NCI-H345 (cell line): ENCODE data around the gene BEST4.
"Not testable (repeated sequence)": the region's sequence is repeated elsewhere in the genome, so short reads cannot be mapped to it uniquely, and the experiment has no call there.

Source experiments
- DNase-seq: peaks from one replicate; lab custom pipeline; 2025; lab: John Stamatoyannopoulos, UW

Gene BEST4

DNA sequence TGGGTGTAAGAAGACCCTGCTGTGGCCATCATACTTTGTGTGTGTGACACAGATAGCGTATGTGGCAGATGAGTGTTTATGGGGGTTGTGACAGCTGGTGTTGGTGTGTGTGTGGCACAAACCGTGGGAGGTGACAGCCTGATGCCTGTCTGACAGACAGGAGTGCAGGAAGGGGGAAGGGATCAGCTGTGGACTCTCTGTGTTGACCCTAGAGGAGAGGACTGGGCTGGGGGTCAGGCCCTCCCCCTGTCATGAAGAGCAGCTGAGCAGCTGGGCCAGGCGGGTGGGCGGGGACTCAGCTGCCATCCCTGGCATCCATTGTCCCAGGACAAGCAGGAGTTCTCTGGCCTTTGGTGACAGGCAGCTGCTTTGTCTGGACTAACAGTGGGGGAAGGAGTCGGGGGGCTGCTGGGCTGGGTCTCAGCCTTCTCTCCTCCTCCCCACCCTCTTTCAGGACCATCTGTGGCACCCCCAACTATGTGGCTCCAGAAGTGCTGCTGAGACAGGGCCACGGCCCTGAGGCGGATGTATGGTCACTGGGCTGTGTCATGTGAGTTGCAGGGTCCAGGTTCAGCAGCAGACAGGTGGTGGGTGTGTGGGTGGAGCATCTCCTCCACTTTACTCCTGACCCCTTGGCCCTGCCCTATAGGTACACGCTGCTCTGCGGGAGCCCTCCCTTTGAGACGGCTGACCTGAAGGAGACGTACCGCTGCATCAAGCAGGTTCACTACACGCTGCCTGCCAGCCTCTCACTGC is 14.5 kb upstream of the BEST4 start:
- DNase-seq: no peak

DNA sequence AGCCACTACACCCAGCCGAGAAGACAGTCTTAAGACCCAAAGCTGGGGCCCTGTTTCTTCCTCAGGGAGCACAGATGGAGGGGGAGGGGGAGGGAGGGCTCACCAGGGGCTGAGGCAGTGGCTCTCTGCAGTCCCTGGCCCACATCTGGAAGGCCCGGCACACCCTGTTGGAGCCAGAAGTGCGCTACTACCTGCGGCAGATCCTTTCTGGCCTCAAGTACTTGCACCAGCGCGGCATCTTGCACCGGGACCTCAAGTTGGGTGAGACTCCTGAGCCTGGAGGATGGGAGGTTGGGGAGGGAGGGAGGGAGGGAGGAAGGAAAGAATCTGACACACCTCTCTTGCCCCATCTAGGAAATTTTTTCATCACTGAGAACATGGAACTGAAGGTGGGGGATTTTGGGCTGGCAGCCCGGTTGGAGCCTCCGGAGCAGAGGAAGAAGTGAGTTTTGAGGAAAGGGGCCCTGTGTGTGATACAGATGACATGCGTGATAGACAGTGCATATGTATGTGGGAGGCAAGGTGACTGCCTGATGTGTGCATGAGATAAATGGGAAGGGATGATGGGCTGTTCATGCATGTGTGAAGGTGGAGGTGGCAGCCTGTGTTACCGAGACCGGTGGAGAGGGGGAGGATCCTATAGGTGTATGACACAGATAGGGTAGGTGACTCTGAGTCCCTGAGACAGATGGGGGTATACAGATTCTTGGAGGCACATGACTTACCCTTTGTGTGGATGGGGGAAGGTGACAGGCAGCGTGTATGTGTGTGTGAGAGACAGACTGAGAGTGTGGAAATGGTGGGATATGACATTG is 13.7 kb upstream of the BEST4 start:
- DNase-seq: no peak

DNA sequence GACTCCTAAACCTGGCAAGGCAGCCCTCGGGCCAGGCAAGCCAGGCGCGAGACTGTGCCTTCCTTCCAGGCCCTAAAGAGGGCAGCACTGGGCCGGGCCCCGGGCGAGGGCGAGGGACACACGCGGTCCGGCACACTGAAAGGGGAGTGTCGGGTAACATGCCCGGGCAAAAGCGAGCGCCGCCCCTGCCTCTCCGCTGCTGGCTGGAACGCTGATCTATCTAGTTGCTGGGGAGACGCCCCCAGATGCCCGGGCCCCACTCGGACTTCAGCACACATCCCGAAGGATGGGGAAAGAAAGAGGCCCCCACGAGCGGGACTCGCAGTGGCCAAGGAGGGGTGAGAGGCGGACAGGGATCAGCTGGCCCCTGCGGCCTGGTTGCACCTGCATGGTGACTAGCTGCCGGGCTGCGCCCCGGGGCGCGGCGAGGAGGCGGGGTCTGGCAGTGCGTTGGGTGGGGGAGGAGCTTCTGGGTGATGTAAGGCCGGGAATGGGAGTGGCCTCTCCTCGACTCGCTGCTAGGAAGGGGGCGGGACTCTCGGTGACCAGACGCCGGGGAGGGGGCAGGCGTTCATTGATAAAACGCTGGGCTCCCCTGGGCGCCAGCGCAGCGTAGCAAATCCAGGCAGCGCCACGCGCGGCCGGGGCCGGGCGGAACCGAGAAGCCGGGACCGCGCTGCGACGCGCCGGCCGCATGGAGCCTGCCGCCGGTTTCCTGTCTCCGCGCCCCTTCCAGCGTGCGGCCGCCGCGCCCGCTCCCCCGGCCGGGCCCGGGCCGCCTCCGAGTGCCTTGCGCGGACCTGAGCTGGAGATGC is 12.0 kb upstream of the BEST4 start, which contains the start of gene PLK3:
Gene PLK3 (plus strand): TSS at position 608 of the 815 bp plus-strand sequence. CDS start 87 bp downstream, at position 695.
- DNase-seq: peak; percentile 98

DNA sequence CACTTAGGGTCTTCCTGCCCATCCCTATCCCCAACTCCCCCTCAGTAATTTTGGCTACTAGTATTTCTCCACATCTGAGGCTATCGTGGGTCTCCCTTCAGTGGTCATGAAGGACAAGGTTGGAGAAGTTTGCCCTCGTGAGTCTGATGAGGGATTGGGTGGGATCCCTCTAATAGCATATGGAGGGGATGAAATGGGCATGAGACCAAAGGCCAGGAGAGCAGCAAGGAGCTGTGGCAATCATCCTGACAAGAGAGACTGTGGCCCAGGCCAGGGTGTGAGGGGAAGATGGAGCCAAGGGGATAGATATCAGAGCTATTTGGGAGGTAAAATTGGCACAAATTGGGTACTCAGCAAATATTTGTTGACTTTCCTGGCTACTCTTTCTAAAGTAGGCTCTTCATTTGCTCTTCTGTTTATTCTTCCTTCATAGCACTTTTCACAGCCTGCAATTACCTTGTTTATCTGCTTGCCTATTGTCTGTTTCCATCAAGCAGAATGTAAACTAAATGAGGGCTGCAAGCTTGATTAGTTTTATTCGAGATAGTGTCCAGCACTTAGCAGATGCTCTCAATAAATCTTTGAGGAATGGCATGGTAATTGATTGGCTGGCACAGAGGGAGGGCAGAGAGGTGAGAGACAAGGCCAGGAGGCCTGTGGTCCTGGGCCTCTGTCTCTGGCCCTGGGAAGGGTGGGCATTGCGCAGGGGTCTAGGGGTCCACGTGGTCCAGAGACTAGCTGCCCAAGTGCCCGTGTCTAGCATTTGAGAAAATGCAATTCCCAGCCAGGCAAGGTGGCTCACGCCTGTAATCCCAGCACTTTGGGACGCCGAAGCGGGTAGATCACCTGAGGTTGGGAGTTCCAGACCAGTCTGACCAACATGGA is 10.8 kb upstream of the BEST4 start:
- DNase-seq: peak; percentile 39

DNA sequence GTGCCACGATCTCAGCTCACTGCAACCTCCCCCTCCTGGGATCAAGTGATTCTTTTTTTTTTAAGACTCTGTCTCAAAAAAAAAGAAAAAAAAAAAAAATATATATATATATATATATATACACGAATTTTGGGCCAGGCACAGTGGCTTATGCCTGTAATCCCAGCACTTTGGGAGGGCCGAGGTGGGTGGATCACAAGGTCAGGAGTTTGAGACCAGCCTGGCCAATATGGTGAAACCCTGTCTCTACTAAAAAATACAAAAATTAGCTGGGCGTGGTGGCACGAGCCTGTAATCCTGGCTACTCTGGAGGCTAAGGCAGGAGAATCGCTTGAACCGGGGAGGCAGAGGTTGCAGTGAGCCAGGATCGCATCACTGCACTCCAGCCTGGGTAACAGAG is 9.9 kb upstream of the BEST4 start:
- not testable (repeated sequence) for DNase-seq

DNA sequence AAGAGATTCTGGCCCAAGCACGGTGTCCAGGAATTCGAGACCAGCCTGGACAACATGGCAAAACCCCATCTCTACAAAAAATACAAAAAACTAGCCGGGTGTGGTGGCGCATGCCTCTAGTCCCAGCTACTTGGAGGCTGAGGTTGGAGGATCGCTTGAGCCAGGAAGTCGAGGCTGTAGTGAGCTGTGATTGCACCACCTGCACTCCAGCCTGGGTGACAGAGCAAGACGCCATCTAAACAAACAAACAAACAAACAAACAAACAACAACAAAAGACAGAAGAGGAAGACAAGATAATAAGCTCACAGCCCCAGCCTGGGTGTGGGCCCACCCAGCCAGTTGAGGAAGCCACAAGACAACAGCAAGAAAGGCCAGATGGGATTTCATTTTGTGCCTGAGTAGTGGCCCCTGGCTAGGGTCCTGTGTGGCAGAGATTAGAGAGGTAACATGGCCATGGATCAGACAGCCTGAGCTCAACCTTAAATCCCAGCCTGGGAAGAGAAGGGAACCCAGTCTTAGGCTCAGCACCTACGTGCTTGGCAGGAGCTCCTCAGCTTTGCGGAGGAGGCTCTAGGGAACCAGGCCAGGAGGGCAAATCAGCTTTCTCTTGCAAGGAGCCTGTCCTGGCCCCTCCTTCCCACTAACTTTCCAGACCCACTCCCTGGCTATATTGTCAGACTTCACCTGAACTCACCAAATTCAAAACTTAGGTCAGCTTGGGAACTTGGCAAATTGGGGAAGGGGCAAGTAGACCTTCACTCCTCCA is 4.9 kb upstream of the BEST4 start:
- no peak for DNase-seq

DNA sequence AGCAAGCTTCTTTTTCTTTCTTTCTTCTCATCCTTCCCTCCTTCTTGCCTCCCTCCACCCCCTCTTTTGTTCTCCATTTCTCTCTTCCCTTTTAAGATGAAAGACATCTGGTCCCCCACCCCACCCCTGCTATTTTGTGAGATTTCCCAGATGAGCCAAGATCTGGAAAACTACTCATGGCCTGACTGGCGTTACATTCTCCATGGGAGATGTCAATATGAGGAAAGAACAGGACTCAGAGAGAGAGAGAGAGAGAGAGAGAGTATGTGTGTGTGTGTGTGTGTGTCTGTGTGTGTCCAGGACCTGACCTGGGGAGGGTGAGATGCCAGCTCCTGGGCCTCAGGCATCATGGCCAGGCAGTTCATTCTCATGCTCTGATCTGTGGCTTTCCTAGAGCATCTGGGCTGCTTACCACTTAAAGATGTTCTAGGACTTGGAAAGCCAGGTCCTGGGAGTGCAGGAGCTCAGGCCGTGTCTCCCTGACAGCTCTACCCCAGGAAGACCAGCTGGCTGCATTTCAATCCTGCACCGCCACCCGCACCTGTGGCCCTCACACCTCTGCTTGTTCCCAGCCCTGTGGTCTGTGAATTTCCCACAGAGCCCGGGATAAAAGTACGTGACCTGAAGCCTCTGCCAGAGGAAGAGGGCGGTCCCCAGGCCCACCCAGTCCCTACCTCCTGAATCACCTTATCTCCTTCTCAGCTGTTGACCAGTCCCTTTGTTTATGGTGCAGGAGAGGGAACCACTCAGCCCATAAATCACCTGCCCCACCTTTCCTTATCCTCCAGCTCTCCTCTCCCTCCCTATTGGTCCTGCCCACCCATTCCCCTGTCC is 3.2 kb upstream of the BEST4 start:
- DNase-seq: no peak

DNA sequence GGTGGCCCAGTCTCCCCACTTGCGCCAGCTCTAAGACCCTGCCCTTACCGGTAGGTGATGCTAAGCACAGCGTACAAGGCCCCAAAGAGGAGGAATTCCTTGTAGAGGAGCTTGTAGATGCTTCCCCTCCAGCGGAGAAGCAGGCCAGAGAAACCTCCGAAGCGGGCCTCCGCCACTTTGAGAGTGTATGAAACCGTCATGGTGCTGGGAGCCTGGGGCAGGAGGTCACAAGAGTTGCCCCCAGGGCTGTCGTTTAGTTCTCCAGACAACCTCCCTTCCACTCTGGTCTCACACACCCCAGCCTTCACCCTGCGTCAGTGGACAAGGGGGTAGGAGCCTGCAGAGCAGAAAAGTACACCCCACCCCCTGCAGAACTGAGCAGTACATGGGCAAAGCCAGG is 464 bp downstream of the BEST4 start:
- no peak for DNase-seq

DNA sequence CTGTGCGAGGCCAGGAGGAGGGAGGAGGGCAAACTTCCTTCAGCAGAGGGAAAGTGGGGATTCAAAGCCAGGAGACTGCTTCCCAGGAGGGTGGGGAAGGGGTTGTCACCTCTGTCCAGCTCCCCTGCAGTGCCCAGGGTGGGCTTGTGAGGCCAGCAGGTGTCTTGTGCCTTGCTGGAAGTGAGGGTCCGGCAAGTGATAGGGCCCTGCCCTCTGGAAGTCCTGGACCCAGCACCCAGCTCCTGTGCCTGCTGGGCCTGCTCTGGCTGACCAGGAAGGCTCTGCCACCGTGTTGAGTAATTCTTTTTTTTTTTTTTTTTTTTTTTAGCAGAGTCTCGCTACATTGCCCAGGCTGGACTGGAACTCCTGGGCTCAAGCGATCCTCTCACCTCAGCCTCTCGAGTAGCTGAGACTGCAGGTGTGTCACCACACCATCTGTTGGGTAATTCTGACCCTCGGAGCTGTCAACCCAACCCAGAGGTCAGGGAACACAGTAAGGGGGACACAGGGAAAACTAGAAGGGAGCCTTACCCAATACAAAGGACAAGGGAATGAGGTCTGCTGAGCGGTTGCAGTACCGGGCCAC is 1.0 kb downstream of the BEST4 start:
- DNase-seq: no peak

DNA sequence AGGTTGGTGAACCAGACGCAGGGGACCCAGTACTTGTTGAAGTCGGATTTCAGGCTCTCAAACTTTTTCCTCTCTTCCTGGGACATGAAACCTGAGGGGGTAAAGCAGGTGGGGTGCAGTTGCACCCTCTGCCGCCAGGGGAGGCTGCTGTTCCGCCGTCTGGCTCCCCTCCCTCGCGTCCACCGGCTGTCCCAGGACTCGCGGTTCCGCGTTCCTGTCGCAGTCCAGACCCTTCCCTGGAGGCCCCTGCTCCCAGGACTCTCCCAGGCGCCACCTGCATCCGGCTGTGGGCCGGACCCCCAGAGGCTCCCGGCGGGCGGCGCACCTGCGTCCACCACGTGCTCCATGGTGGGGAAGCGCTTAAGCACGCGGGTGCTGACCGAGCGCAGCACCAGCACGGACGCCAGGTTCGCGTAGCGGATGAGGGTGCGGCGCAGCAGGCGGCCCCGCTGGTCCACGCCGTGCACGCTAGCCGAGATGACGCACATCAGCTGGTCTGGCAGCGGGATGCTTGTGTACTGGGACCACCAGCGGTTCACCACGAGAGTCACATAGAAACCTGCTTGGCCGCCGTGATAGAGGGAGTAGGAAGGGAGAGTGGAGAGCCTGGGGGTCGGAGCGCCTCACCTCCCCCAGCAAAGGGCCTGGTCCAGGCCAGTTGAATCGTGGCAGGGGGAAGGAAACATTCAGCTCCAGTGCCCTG is 1.7 kb downstream of the BEST4 start:
- no peak for DNase-seq

DNA sequence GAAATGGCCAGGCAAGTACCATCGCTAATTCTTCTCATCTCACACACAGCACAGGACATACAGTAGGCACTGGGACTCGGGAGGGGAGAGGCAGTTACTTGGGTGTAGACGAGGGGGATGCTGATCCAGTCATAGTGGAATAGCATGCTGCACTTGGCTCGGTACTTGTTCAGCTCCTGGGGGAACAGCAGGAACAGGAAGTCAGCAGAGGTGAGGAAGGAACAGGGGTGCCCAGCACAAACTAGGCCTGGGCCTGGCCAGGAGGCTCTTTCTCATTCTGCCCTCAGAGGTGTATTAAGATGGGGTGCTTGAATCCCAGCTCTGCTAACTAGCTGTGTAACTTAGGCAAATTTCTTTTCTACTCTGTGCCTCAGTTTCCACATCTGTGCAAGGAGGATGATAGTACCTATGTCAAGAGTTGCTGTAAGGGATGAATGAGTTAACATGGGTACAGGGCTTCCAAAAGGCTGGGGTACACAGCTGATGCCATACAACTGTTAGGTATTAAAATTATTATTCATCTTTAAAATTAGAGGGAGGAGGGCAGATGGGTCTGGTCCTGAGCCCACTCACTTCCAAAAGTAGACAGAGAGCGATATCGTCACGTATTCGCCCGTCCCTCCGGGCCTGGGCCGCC is 2.4 kb downstream of the BEST4 start:
- no peak for DNase-seq

DNA sequence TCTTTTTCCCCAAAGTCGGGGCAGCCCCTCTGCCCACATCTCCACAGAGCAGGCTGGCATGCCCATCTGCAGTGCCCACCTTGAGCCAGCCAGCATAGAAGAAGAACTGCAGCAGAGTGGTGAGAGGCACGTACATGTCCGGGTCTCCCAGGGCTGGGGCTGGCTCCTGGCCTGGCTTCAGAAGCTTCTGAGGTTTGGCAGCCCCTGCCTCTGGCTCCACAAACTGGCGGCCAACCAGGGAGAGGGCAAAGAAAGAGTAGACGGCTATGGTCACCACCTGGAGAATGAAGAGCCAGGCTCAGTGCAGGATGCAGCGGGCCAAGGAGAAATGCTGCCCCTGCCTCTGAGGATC is 3.0 kb downstream of the BEST4 start:
- DNase-seq: no peak

DNA sequence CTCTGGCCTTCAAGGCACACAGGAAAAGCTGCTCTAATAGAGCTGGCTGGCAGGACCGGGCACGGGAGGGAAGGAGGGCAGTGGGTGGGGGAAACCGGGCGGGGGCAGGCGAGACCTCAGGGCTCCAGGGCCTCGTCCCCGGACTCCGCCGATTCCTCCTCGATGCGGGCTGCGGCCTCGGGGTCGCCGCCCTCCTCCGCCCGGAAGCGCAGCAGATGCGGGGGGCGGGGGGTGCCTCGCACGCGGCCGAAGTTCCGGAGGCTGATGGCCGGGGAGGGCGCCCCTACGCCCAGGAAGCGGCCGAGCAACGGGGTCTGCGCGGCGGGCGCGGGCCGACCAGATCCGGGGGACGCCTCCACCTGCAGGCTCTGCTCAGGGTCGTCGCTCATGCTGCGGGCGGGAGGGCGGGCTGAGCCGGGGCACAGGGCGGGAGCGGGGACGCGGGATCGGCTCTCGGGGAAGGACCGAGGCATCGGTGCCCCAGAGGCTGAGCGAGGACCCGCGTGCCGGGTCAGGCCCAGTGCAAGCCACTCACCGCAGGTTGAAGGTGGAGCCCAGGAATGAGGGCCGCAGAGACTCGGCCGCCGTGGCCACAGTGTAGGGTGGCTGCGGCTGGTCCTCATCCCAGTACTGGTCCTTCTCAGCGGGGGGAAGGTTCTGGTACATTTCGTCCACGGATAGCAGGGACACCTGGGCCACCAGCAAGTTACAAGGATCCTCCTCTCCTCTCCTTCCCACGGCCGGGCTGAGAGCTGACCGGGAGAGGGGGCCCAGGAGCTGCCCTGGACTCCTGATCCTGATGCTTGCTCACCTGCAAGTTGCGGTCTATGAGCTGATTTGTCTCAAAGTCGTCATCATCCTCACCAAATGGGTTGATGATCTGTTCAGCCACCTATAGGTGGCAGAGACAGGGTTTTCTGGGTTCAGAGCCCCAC is 3.6 kb downstream of the BEST4 start:
- no peak for DNase-seq

DNA sequence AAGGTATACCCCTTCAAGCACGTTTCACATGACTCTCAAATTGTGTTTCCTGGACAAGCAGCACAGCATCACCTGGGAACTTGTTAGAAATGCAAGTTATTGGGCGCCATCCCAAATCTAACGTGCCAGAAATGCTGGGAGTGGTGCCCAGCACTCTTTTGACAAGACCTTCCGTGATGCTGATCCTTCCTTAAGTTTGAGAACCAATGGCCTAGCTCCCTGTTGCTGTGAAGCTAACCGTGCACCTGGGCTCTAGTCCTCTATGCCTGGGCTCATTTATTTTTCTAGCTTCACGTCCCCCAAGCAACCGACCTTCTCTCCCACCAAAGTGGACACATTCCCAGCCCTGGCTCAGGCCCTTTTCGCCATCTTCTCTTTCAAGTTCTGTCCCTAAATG is 4.3 kb downstream of the BEST4 start:
- DNase-seq: no peak

DNA sequence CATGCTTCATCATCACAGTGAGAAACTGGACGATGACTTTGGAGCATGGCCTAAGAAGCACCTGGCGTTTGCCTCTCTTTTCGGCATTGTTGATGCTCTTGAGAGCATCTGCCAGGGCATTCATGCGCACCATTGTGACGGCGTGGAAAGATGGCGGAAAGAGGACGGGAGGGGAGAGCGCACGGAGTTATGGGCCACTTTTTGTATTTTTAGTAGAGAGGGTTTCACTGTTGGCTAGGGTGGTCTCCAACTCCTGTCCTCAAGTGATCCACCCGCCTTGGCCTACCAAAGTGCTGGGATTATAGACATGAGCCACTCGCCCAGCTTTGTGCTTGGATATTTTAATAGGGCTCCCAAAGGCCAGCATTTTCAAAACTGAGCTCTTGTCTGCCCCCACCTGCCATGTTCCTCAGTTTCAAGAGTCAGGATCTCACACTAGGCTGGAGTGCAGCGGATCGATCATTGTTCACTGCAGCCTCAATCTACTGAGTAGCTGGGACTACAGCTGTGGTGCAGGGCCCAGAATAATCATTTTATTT is 7.3 kb downstream of the BEST4 start:
- no peak for DNase-seq

DNA sequence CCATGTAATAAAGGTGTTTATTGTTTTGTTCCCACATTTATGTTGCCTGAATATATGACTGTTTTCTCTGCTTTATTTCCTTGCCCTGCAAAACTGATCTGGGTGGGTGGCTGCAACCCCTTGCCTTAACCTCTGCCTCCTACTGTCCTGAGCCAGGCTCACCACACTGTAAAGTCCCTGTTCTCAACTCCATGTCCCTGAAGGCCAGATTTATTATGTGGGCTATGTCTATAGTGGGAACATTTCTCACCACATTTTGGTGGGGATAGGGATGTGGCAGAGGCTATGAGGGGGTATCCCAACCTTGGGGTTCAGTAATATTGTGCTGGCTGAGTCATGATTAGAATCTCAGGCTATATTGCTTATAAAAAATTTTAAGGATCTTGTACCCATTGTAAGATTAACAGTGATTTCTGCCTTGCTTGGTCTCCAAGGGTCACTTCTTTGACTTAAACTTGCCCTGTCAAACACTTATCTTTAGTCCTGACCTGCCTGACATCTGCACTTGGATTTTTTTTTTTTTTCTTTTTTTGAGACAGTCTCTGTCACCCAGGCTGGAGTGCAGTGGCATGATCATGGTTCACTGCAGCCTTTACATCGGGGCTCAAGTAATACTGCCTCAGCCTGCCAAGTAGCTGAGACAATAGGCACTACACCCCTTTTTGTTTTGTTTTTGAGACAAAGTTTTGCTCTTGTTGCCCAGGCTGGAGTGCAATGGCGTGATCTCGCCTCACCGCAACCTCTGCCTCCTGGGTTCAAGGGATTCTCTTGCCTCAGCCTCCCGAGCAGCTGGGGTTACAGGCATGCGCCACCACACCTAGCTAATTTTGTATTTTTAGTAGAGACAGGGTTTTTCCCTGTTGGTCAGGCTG is 9.0 kb downstream of the BEST4 start:
- no peak for DNase-seq
